ENCODE measurements around the gene SIAH2.
A peak's percentile ranks its signal among the peaks of the same experiment; 100 is the strongest.
"Not testable (repeated sequence)": the region's sequence is repeated elsewhere in the genome, so short reads cannot be mapped to it uniquely, and the experiment has no call there.

SIAH2 gene, protein sequence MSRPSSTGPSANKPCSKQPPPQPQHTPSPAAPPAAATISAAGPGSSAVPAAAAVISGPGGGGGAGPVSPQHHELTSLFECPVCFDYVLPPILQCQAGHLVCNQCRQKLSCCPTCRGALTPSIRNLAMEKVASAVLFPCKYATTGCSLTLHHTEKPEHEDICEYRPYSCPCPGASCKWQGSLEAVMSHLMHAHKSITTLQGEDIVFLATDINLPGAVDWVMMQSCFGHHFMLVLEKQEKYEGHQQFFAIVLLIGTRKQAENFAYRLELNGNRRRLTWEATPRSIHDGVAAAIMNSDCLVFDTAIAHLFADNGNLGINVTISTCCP

GRCh38 chr3:150763122-150763840, at the start of gene SIAH2:
Gene SIAH2, minus strand, starts transcription at chr3:150763169. Its CDS starts 320 bp downstream, at chr3:150762849.
- DNase-seq (ENCODE audit: low read depth in 2 of 2): peak; percentile 87 to 88

GRCh38 chr3:150811984-150812383, 49.0 kb upstream of the SIAH2 start:
- no peak for DNase-seq (ENCODE audit: low read depth in 2 of 2)

DNA sequence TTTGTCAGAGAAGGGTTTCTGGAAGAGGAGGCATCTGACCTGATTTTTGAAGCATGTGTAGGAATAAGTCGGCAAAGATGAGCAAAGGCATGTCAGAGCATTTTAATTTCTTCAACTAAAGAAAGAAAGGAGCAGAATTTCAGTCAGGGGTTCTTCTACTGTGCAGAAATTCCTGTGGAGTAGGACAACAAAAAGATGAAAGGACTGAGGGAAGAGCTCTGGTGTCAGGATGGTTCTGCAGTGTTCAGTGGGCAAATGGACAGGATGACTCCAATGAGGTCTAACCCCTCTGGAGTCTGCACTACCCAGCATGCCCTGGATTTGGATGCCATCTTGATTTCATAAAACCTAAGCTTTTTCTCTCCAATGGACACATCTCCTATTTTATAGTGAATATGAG, 47.7 kb upstream of the SIAH2 start:
- no peak for DNase-seq (ENCODE audit: low read depth in 2 of 2)

GRCh38 chr3:150806185-150806835, 43.3 kb upstream of the SIAH2 start:
- DNase-seq (ENCODE audit: low read depth in 2 of 2): no peak

DNA sequence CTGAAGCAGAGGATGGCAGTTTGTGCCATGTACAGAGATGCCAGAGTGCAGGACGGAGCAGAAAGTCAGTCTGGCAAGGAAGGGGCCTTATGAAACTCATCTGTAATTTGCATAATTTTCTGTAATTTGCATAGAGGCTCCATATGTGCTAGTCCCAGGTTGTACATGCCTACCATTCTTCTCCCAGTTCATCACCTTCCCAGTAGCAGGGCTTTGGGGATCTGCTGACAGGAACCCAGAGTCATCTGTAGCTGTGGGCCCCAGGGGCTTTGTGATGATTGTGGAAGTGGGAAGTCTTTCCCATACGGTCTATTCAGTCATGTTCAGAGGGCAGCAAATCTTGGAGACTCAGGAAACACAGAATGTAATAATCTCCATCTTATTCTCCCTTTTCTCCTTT, 42.4 kb upstream of the SIAH2 start:
- no peak for DNase-seq (ENCODE audit: low read depth in 2 of 2)

GRCh38 chr3:150803440-150803985, 40.5 kb upstream of the SIAH2 start:
- DNase-seq (ENCODE audit: low read depth in 2 of 2): no peak

- no peak for DNase-seq (ENCODE audit: low read depth in 2 of 2)
These were observed 37.8 kb upstream of the SIAH2 start for GRCh38 chr3:150800722-150801121.

DNA sequence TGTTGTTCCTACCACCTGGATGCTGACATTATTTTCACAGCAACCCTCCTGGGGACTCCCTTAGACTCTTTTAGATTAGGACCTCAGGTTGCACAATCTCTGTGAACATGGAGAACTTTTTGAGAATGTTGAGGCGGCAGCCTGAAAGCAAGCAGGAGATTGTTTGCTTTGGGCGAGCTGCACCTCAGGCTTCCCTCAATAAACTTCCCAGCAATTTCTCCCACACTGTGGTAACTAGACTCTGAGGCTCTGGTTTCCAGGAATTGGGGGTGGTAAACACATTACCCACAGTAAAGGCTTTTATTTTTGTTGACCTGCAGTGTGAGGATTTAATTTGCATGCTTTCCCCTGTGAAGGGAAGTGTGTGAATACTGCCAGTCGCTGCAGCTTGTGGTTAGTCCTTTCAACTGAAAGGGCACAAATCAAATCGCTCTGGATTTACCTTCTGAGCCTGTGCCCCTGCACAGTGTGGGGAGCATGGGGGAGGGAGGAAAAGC, 35.2 kb upstream of the SIAH2 start:
- DNase-seq (ENCODE audit: low read depth in 2 of 2): no peak

DNA sequence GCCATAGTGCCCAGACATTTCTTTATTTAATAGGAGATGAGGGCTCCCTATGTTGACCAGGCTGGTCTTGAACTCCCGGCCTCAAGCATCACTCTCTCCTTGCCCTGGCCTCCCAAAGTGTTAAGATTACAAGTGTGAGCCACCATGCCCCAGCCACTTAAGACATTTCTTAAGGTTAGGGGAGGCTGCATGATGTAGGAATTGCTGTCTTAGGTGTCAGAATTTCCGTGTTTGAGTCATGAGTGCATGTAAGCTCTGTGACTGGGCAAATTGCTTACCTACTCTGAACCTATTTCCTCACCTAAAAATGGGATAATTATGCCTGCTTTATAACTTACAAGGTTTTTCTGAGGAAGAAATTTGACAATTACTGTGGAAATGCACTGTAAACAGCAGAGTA, 34.2 kb upstream of the SIAH2 start:
- no peak for DNase-seq (ENCODE audit: low read depth in 2 of 2)

- not testable (repeated sequence) for DNase-seq (ENCODE audit: low read depth in 2 of 2)
These were observed 33.6 kb upstream of the SIAH2 start for GRCh38 chr3:150796527-150796926.

- no peak for DNase-seq (ENCODE audit: low read depth in 2 of 2)
These were observed 30.7 kb upstream of the SIAH2 start for GRCh38 chr3:150793641-150794040.

DNA sequence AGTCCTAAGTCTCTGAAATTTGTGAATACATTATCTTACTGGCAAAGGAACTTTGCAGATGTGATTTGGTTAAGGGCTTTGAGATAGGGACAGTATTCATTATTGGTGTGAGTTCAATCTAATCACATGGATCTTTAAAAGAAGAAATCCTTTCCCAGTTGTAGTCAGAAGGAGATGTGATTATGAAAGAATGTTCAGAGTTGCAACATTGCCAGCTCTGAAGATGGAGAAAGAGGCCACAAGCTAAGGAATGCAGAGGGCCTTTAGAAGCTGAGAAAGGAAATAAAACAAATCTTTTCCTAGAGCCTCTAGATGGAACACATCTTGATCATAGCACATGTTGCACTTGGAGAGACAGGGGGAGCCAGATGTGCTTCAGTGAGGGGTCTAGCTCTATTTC, 27.7 kb upstream of the SIAH2 start:
- DNase-seq (ENCODE audit: low read depth in 2 of 2): no peak

DNA sequence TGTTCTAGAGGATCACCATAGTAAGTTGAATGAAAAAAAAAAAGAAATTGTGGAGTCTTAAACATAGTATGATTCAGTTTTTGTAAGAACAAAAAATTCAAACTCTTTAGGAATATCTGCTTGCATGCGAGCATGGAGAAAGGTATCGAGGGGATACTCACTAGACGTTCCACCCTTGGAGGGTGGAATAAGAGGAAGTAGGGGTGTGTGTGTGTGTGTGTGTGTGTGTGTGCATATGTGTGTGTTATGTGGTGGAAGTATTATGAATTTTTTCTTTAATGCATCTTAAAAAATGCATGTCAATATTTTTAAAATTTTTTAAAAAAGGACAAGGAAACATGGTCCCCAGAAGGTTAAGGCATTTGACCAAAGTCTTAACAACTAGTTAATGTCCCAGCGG, 26.5 kb upstream of the SIAH2 start:
- no peak for DNase-seq (ENCODE audit: low read depth in 2 of 2)

GRCh38 chr3:150787741-150788370, 24.9 kb upstream of the SIAH2 start:
- peak; percentile 48 to 63 for DNase-seq (ENCODE audit: low read depth in 2 of 2)

GRCh38 chr3:150786791-150787190, 23.8 kb upstream of the SIAH2 start:
- no peak for DNase-seq (ENCODE audit: low read depth in 2 of 2)

DNA sequence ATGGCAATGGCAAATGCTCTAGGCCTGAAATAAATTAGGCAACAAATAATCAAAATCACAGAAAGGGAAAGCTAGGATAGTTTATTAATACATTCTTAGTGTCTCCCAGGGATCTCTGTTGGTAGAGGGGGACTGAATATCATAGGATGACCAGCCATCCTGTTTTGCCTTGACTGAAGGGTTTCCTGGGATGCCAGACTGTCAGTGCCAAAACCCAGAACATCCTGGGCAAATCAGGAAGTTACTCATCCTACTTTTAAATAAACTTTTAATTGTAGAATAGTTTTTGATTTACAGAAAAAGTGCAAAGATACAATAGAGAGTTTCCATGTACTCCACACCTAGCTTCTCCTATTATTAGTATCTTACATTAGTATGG, 21.8 kb upstream of the SIAH2 start:
- no peak for DNase-seq (ENCODE audit: low read depth in 2 of 2)

DNA sequence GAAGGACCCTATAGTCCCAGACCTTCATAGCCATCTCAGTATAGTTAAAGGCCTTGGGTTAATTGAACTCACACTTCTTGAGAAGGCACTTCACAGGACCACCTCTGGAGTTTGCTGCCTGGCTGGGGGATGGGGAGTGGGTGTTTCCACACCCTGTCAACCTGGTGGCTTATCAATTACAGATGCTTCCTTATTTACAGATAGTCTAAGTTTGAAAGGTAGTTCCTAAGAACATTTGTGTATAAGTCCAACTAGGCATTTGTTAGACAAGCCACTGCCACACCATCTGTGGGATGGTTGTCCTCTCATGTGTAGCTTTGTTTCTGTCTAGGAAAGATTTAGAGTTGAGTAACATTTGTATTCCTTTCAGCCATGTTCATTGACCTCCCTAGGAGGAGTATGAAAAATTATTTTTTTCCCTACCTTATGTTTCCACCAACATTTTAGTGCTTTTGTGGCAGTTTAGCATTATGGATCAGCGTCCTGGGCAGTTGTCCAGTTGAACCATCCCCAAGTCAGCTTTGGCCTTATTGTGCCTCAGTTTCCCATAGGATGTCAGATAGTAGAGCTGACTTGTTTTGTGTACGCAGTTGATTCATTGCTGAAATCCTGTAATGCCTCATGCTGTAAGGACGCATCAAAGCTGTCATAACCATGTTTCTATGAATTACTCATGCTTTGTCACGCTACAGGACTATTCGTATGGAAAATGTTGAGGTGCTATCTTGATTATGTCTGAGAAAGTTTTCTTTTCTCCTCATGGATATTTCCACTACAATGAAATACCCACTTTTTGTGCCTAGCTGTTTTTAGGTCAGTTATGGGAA, 21.2 kb upstream of the SIAH2 start:
- DNase-seq (ENCODE audit: low read depth in 2 of 2): no peak

DNA sequence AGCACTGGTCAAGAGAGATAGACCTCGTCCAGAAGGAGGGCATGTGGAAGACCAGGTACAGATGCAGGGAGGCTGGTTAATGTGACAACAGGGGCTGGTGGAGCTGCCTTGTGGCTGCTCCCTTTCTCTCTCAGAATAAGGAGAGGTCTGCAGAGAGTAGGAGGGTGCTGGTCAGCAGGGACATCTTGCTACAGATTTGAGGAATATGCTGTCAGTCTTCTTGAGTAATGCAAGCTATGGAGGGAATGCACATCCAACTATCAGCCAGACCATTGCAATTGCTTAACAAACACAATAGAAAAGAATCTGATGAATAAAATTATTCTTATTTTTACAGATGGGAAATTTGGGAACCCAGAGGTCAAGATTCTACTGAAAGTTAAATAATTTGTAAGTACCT, 20.3 kb upstream of the SIAH2 start:
- no peak for DNase-seq (ENCODE audit: low read depth in 2 of 2)

GRCh38 chr3:150779402-150779858, 16.5 kb upstream of the SIAH2 start:
- DNase-seq (ENCODE audit: low read depth in 2 of 2): no peak

DNA sequence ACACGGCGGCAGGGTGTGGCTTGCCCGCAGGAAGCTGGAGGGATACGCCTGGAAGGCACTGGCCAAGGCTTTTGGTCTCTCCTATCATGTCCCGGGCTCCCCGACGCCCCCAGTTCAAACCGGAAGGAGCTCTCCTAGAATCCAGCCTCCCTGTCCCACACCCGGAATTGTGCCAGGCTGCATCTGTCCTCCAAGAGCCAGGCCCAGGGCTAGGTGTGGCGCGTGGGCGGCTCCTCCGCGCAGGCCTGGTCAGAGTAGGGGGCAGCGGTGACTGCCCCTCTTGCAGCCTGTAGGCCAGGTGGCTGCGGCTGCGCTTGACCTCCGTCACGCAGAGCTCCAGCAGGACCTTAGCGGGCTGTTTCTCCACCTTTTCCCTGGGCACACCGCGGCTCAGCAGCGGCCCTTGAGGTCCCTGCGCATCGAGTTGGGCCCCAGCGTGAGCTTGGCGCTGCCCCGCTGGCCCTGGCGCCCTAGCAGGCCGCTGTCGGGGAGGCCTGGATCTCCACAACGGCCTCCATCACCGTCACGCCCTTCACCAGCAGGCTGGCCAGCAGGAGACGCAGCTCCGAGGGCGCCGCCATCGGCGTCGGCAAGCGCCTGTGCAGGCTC, 15.9 kb upstream of the SIAH2 start:
- DNase-seq (ENCODE audit: low read depth in 2 of 2): no peak
